Gastrocnemius medialis (tissue), 4 donors: ENCODE results near the gene SRSF3. TPM values are rescaled to one million over a fixed set of nuclear protein-coding genes. Genes with fewer than 3 reads are reported as not detected.
"Not testable (repeated sequence)": the region's sequence is repeated elsewhere in the genome, so short reads cannot be mapped to it uniquely, and the experiment has no call there.

Experiments used
- ATAC-seq, 2 donors: fragments of 150-250 bp; one replicate each; pipeline ENCODE4 v1.9.1; 2016
- DNase-seq, 2 donors: peaks; one replicate each; pipeline ENCODE4 v3.0.0-alpha.2; 2019
- H3K27ac ChIP-seq, 4 donors: fragments of 200-600 bp; sonication (generic); 1 replicate in 1 of 4; 2 replicates in 3 of 4; pipeline ENCODE4 v1.5.1; 2016 to 2018; ENCODE audit warnings: mild to moderate bottlenecking in 2 of 4, moderate library complexity in 1 of 4
- H3K27me3 ChIP-seq, 3 donors: fragments of 200-600 bp; sonication (generic) in 2 of 3; 1 replicate in 1 of 3; 2 replicates in 2 of 3; pipeline versions ENCODE4 v1.5.1 to v1.6.0; 2016 to 2019; ENCODE audit warnings: mild to moderate bottlenecking in 1 of 3, moderate library complexity in 1 of 3
- H3K36me3 ChIP-seq, 2 donors: fragments of 200-600 bp; sonication (generic) in 1 of 2; one replicate each; pipeline ENCODE4 v1.5.1; 2017 to 2018
- H3K4me1 ChIP-seq, 2 donors: fragments of 200-600 bp; sonication (generic) in 1 of 2; one replicate each; pipeline ENCODE4 v1.5.1; 2016 to 2017; ENCODE audit warnings: mild to moderate bottlenecking in 2 of 2
- H3K4me3 ChIP-seq, 4 donors: fragments of 200-600 bp; sonication (generic) in 3 of 4; 1 replicate in 1 of 4; 2 replicates in 3 of 4; pipeline ENCODE4 v1.5.1; 2016 to 2019; ENCODE audit warnings: mild to moderate bottlenecking in 2 of 4
- H3K9me3 ChIP-seq, 3 donors: fragments of 200-600 bp; sonication (generic) in 2 of 3; 1 replicate in 1 of 3; 2 replicates in 2 of 3; pipeline ENCODE4 v1.5.1; 2016 to 2019
- CTCF ChIP-seq, 5 experiments: fragments of 450-650 bp in 3 of 5; fragments of 200-600 bp in 2 of 5; sonication (generic) in 2 of 5; IDR thresholded peaks in 4 of 5; conservative IDR thresholded peaks in 1 of 5; 1 replicate in 4 of 5; 2 replicates in 1 of 5; pipeline ENCODE4 v1.5.1; 2016 to 2019; ENCODE audit warnings: antibody characterized with exemption in 5 of 5, mild to moderate bottlenecking in 3 of 5, moderate library complexity in 3 of 5
- POLR2A ChIP-seq, 2 donors: fragments of 450-650 bp; IDR thresholded peaks; one replicate each; pipeline ENCODE4 v1.6.1; 2017; ENCODE audit warnings: antibody characterized with exemption in 2 of 2, mild to moderate bottlenecking in 2 of 2, moderate library complexity in 2 of 2
- in situ Hi-C, 4 donors: fragments of 200-750 bp; cut with MboI; loops; one replicate each; pipeline versions ENCODE4 v1.15.0 to v1.8.0; 2017; ENCODE audit warnings: low sequenced_read_pairs in 4 of 4
- intact Hi-C: fragments of 100-400 bp; cut with DNase I; formaldehyde crosslinking; loops from one replicate; pipeline ENCODE4 v1.15.1; 2023; ENCODE audit warnings: low total_unique reads
- total RNA-seq, 4 donors: library from RNA; depleted of rRNA; stranded (reverse); fragments of >200 nt; gene quantifications; one replicate each; pipeline versions ENCODE4 v1.1.0 to v1.2.3, GENCODE V29; 2016

SRSF3 gene
- total RNA-seq, 4 donors from 2014 or later = 66.3 to 118 (median 83.2) TPM

GRCh38 chr6:36578431-36578830 lies 15.7 kb upstream of the SRSF3 start:
- Histone ChIP-seq H3K9me3 (no peaks in the 10 kb centered on the region), H3K4me1 (peaks cover 4 to 5% of the 10 kb centered on the region in 2 donors), H3K36me3 (no peaks in the 10 kb centered on the region), H3K27ac (peak overlapping the region in 3 of 4 donors; percentile 71 to 81 (median 76)), H3K27me3 (no peaks in the 10 kb centered on the region), H3K4me3 (no peak overlapping the region)
- no peak for TF ChIP-seq CTCF (IDR thresholded peaks at IDR 0.05 in 4 of 5, conservative IDR thresholded peaks at IDR 0.05 in 1 of 5)
- TF ChIP-seq POLR2A (IDR thresholded peaks at IDR 0.05) = no peak
- intact Hi-C loops (no loop called here), in situ Hi-C loops (loop anchor here in 1 of 4 donors (25.0 kb wide), 1 partner anchor 141 kb away; the partner anchor contains the start of genes KCTD20 and PXT1)
- DNase-seq (no peak), ATAC-seq (no peak)

GRCh38 chr6:36580184-36580526 lies 14.0 kb upstream of the SRSF3 start:
- DNase-seq = no peak
- peak overlapping the region; percentile 65 to 81 (median 74) for H3K27ac ChIP-seq
- intact Hi-C loops = no loop called here
- peaks cover 4 to 5% of the 10 kb centered on the region in 2 donors for H3K4me1 ChIP-seq
- no peaks in the 10 kb centered on the region for H3K27me3 ChIP-seq
- in situ Hi-C loops = loop anchor here in 1 of 4 donors (25.0 kb wide), 1 partner anchor 143 kb away; the partner anchor contains the start of genes KCTD20 and PXT1
- no peak for TF ChIP-seq CTCF (IDR thresholded peaks at IDR 0.05 in 4 of 5, conservative IDR thresholded peaks at IDR 0.05 in 1 of 5)
- TF ChIP-seq POLR2A (IDR thresholded peaks at IDR 0.05) = no peak
- H3K4me3 ChIP-seq = no peak overlapping the region
- ATAC-seq = no peak
- no peaks in the 10 kb centered on the region for H3K9me3 ChIP-seq
- no peaks in the 10 kb centered on the region for H3K36me3 ChIP-seq

- Histone ChIP-seq H3K27me3 (no peaks in the 10 kb centered on the region), H3K36me3 (no peaks in the 10 kb centered on the region), H3K4me3 (no peak overlapping the region), H3K9me3 (no peaks in the 10 kb centered on the region), H3K4me1 (peaks cover 4 to 5% of the 10 kb centered on the region in 2 donors), H3K27ac (no peak overlapping the region)
- intact Hi-C loops (no loop called here), in situ Hi-C loops (loop anchor here in 1 of 4 donors (25.0 kb wide), 1 partner anchor 144 kb away; the partner anchor contains the start of genes KCTD20 and PXT1)
- TF ChIP-seq CTCF (IDR thresholded peaks at IDR 0.05 in 4 of 5, conservative IDR thresholded peaks at IDR 0.05 in 1 of 5) (no peak), POLR2A (IDR thresholded peaks at IDR 0.05) (no peak)
- ATAC-seq = no peak
- DNase-seq = no peak
These were observed 12.4 kb upstream of the SRSF3 start for GRCh38 chr6:36581716-36582115.

- no peak for ATAC-seq
- no peaks in the 10 kb centered on the region for H3K4me1 ChIP-seq
- H3K36me3 ChIP-seq = no peaks in the 10 kb centered on the region
- no peak for TF ChIP-seq CTCF (IDR thresholded peaks at IDR 0.05 in 4 of 5, conservative IDR thresholded peaks at IDR 0.05 in 1 of 5)
- TF ChIP-seq POLR2A (IDR thresholded peaks at IDR 0.05) = no peak
- no peaks in the 10 kb centered on the region for H3K9me3 ChIP-seq
- no peak overlapping the region for H3K27ac ChIP-seq
- in situ Hi-C loops (loop anchor here in 1 of 4 donors (25.0 kb wide), 1 partner anchor 149 kb away; the partner anchor contains the start of genes KCTD20 and PXT1), intact Hi-C loops (no loop called here)
- DNase-seq = no peak
- no peak overlapping the region for H3K4me3 ChIP-seq
- no peaks in the 10 kb centered on the region for H3K27me3 ChIP-seq
These were observed 7.6 kb upstream of the SRSF3 start for GRCh38 chr6:36586606-36587005.

GRCh38 chr6:36589025-36589400 lies 5.1 kb upstream of the SRSF3 start:
- in situ Hi-C loops = loop anchor here in 1 of 4 donors (25.0 kb wide), 1 partner anchor 152 kb away; the partner anchor contains the start of genes KCTD20 and PXT1
- H3K27ac ChIP-seq, H3K4me3 ChIP-seq, ATAC-seq, H3K9me3 ChIP-seq, H3K36me3 ChIP-seq, H3K27me3 ChIP-seq, DNase-seq, intact Hi-C loops: not testable (repeated sequence)
- H3K4me1 ChIP-seq = peaks cover 0 to 10% of the 10 kb centered on the region in 2 donors
